Kidney epithelial cell (primary cell): ENCODE results near the gene DCBLD1. TPM values are rescaled to one million over a fixed set of nuclear protein-coding genes. Genes with fewer than 3 reads are reported as not detected.

Experiments
- DNase-seq: peaks from one replicate; pipeline ENCODE4 v3.0.0-alpha.2; 2010; ENCODE audit warnings: low read depth
- H3K27me3 ChIP-seq: 2 replicates; pipeline ENCODE4 v1.6.0; 2011; ENCODE audit warnings: low read length; ENCODE audit not compliant: control insufficient read depth, insufficient read depth
- H3K36me3 ChIP-seq: 2 replicates; pipeline ENCODE4 v1.5.1; 2011; ENCODE audit warnings: low read length; ENCODE audit not compliant: control insufficient read depth, insufficient read depth
- H3K4me3 ChIP-seq: 2 replicates; pipeline ENCODE4 v1.5.1; 2011; ENCODE audit warnings: low read depth, mild to moderate bottlenecking, control low read depth, low read length
- total RNA-seq: library from RNA; depleted of rRNA; stranded (reverse); fragments of >200 nt; gene quantifications from 2 replicates; pipeline ENCODE4 v1.2.3, GENCODE V29; 2015
- TF ChIP-seq, protein P1 (sequence below): IDR thresholded peaks from 2 replicates; pipeline ENCODE4 v1.5.1; 2011; ENCODE audit warnings: mild to moderate bottlenecking, moderate library complexity, low read length, control low read depth, inconsistent platforms; ENCODE audit not compliant: insufficient read depth, poor library complexity, severe bottlenecking

Gene DCBLD1
- total RNA-seq, 1 donor from 2014 or later, result 10.6 TPM

- DNase-seq, result no peak
- no peaks in the 10 kb centered on the region for H3K27me3 ChIP-seq
- TF ChIP-seq, protein P1, sequence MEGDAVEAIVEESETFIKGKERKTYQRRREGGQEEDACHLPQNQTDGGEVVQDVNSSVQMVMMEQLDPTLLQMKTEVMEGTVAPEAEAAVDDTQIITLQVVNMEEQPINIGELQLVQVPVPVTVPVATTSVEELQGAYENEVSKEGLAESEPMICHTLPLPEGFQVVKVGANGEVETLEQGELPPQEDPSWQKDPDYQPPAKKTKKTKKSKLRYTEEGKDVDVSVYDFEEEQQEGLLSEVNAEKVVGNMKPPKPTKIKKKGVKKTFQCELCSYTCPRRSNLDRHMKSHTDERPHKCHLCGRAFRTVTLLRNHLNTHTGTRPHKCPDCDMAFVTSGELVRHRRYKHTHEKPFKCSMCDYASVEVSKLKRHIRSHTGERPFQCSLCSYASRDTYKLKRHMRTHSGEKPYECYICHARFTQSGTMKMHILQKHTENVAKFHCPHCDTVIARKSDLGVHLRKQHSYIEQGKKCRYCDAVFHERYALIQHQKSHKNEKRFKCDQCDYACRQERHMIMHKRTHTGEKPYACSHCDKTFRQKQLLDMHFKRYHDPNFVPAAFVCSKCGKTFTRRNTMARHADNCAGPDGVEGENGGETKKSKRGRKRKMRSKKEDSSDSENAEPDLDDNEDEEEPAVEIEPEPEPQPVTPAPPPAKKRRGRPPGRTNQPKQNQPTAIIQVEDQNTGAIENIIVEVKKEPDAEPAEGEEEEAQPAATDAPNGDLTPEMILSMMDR, result no peak
- no peak overlapping the region for H3K4me3 ChIP-seq
- H3K36me3 ChIP-seq, result no peaks in the 10 kb centered on the region
These were observed 67.7 kb downstream of the DCBLD1 start for GRCh38 chr6:117550078-117550600.

DNA sequence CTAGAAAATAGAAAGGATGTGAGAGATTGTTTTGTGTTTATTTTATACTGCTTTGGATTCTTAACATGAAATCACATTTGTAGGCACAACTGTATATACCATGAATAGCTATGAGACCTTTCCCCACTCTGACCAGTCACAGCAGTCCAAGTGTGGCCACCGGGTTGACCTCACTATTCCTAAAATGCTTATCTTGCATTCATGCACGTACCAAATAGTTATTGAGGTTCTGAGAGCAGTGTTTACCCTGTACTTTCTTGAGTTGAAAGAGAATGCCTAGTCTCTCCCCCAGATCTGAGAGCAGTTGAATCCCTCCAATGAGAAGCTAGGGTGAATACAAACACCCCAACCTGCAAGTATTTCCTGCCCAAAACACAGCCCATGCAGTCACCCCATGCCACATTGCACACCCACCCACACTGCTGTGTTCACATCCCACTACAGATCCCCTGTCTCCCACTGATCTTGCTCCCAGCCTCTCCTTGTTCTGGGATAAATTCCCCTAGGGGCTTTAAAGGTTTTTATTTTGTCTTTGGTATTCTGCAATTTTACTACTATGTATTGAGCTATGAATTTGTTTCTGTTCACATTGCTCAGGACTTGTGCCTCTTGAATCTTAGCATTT is 68.3 kb downstream of the DCBLD1 start:
- Histone ChIP-seq H3K4me3 (no peak overlapping the region), H3K36me3 (no peaks in the 10 kb centered on the region), H3K27me3 (no peaks in the 10 kb centered on the region)
- no peak for DNase-seq
- TF ChIP-seq, protein P1, result no peak

DNA sequence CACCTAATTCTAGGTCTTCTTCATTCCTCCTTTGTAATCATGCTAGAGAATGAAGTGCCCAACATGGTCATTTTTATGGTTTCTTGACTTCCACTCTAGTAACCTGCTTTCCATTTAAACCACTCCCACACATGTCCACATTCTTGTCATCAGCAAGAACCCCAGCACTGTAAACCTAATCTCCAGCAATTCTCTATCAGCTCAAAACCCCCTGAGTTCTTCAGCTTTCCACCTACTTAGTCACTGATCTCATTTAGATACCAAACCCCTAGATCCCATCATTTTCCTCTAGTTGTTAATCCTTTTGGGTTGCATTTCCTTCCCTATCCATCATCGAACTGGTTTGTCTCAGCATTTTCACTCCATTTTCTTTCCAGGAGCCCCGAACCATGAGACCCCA is 70.1 kb downstream of the DCBLD1 start:
- Histone ChIP-seq H3K4me3 (no peak overlapping the region), H3K36me3 (no peaks in the 10 kb centered on the region), H3K27me3 (no peaks in the 10 kb centered on the region)
- DNase-seq, result no peak
- TF ChIP-seq, protein P1, result no peak

GRCh38 chr6:117553142-117553541 is 70.7 kb downstream of the DCBLD1 start:
- Histone ChIP-seq H3K4me3 (no peak overlapping the region), H3K27me3 (no peaks in the 10 kb centered on the region), H3K36me3 (no peaks in the 10 kb centered on the region)
- no peak for DNase-seq
- TF ChIP-seq, protein P1, result no peak

DNA sequence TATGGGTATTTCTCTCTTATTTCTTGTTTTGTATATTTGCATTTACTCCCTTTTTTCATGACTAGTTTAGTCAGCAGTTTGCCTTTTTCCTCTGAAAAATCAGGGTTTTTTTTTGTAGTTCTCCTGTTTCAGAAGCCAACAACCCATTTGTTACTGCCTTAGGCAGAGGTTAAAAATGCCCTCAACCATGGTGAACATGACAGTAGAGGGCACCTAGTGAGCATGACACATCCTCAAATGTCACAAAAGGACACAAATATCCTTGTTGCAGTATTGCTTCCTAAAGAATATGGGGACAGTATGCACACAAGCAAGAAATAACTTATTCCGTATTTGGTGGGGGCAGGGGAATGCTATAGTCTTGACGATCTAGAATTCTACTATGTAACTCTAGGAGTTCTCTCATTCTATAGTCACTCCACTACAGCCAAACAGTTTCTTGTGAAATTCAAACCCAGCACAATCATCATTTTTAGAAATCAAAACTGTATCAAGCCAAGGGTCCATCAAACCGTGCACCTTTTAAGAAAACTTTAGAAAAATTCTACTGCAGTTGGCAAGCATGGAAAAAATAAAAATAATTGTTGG is 72.9 kb downstream of the DCBLD1 start:
- H3K4me3 ChIP-seq, result no peak overlapping the region
- DNase-seq, result no peak
- no peaks in the 10 kb centered on the region for H3K36me3 ChIP-seq

More for the DNA sequence above, 72.9 kb downstream of the DCBLD1 start:
- H3K27me3 ChIP-seq, result no peaks in the 10 kb centered on the region
- TF ChIP-seq, protein P1, result no peak
